GM10266 (cell line): ENCODE measurements around the gene PSRC1.

Experiments used
- DNase-seq: peaks from one replicate; pipeline ENCODE4 v3.0.0; 2012; ENCODE audit errors: extremely low spot score
- TF ChIP-seq, protein P1 (sequence below): IDR thresholded peaks from 2 replicates; pipeline ENCODE4 v1.5.1; 2012; ENCODE audit warnings: mild to moderate bottlenecking, low read depth; ENCODE audit not compliant: control insufficient read depth, insufficient read depth; ENCODE audit errors: missing control alignments

The PSRC1 gene

GRCh38 chr1:109252167-109252892, 30.6 kb downstream of the PSRC1 start:
- peak; percentile 20 for DNase-seq
- TF ChIP-seq, protein P1, sequence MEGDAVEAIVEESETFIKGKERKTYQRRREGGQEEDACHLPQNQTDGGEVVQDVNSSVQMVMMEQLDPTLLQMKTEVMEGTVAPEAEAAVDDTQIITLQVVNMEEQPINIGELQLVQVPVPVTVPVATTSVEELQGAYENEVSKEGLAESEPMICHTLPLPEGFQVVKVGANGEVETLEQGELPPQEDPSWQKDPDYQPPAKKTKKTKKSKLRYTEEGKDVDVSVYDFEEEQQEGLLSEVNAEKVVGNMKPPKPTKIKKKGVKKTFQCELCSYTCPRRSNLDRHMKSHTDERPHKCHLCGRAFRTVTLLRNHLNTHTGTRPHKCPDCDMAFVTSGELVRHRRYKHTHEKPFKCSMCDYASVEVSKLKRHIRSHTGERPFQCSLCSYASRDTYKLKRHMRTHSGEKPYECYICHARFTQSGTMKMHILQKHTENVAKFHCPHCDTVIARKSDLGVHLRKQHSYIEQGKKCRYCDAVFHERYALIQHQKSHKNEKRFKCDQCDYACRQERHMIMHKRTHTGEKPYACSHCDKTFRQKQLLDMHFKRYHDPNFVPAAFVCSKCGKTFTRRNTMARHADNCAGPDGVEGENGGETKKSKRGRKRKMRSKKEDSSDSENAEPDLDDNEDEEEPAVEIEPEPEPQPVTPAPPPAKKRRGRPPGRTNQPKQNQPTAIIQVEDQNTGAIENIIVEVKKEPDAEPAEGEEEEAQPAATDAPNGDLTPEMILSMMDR = no peak

GRCh38 chr1:109251277-109252166, 31.4 kb downstream of the PSRC1 start:
- DNase-seq = peak; percentile 31
- TF ChIP-seq, protein P1 = no peak

DNA sequence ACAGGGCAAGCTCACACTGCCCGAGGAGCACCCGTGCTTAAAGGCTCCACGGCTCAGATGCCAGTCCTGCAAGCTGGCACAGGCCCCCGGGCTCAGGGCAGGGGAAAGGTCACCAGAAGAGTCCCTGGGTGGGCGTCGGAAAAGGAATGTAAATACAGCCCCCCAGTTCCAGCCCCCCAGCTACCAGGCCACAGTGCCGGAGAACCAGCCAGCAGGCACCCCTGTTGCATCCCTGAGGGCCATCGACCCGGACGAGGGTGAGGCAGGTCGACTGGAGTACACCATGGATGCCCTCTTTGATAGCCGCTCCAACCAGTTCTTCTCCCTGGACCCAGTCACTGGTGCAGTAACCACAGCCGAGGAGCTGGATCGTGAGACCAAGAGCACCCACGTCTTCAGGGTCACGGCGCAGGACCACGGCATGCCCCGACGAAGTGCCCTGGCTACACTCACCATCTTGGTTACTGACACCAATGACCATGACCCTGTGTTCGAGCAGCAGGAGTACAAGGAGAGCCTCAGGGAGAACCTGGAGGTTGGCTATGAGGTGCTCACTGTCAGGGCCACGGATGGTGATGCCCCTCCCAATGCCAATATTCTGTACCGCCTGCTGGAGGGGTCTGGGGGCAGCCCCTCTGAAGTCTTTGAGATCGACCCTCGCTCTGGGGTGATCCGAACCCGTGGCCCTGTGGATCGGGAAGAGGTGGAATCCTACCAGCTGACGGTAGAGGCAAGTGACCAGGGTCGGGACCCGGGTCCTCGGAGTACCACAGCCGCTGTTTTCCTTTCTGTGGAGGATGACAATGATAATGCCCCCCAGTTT, 32.3 kb downstream of the PSRC1 start:
- DNase-seq = peak; percentile 38
- TF ChIP-seq, protein P1 = no peak

GRCh38 chr1:109249654-109250401, 33.1 kb downstream of the PSRC1 start:
- DNase-seq = no peak
- TF ChIP-seq, protein P1 = no peak

GRCh38 chr1:109248797-109249629, 33.9 kb downstream of the PSRC1 start, which contains the start of gene CELSR2:
TSS of gene CELSR2 (plus strand) at chr1:109249539. CDS start at chr1:109250080, 541 bp downstream.
- peak; percentile 92 for DNase-seq
- TF ChIP-seq, protein P1 = no peak

- TF ChIP-seq, protein P1 = no peak
- DNase-seq = peak; percentile 16
Observed at GRCh38 chr1:109248444-109248796, 34.5 kb downstream of the PSRC1 start.
